DOHH2 (cell line): ENCODE results near the gene SRGAP3.

Source experiments
- H3F3A ChIP-seq: fragments of 200-600 bp; sonication (generic), shearing (Covaris generic); 2 replicates; pipeline ENCODE4 v1.6.0; 2016; ENCODE audit warnings: antibody characterized with exemption, mild to moderate bottlenecking; ENCODE audit not compliant: control insufficient read depth, insufficient read depth
- H3K27ac ChIP-seq: fragments of 200-600 bp; sonication (generic); 2 replicates; pipeline ENCODE4 v1.5.1; 2014; ENCODE audit warnings: low read depth, mild to moderate bottlenecking, low read length, moderate library complexity
- H3K27me3 ChIP-seq: fragments of 200-600 bp; sonication (generic); 2 replicates; pipeline ENCODE4 v1.6.1; 2014; ENCODE audit warnings: mild to moderate bottlenecking, low read length, mixed read lengths; ENCODE audit not compliant: control insufficient read depth
- H3K36me3 ChIP-seq: fragments of 200-600 bp; sonication (generic); 2 replicates; pipeline ENCODE4 v1.6.1; 2014; ENCODE audit warnings: mild to moderate bottlenecking, low read length, moderate library complexity, mixed read lengths; ENCODE audit not compliant: control insufficient read depth
- H3K4me1 ChIP-seq: fragments of 200-600 bp; sonication (generic); 2 replicates; pipeline ENCODE4 v1.6.1; 2014; ENCODE audit warnings: mild to moderate bottlenecking, low read length, mixed read lengths; ENCODE audit not compliant: control insufficient read depth
- H3K4me2 ChIP-seq: fragments of 200-600 bp; sonication (generic); 2 replicates; pipeline ENCODE4 v1.6.0; 2014; ENCODE audit warnings: mild to moderate bottlenecking, low read length, moderate library complexity
- H3K4me3 ChIP-seq: fragments of 200-600 bp; sonication (generic); 2 replicates; pipeline ENCODE4 v1.5.1; 2014; ENCODE audit warnings: mild to moderate bottlenecking, low read length, mixed read lengths
- H3K79me2 ChIP-seq: fragments of 200-600 bp; sonication (generic); 2 replicates; pipeline ENCODE4 v1.6.1; 2014; ENCODE audit warnings: mild to moderate bottlenecking, low read length, mixed read lengths; ENCODE audit not compliant: control insufficient read depth
- H3K9me2 ChIP-seq: fragments of 200-600 bp; sonication (generic); replicated peaks from 2 replicates; pipeline ENCODE4 v1.6.1; 2014; ENCODE audit warnings: mild to moderate bottlenecking, low read length, mixed read lengths; ENCODE audit not compliant: control insufficient read depth
- H3K9me3 ChIP-seq: fragments of 200-600 bp; sonication (generic); 2 replicates; pipeline ENCODE4 v1.6.1; 2014; ENCODE audit warnings: antibody characterized with exemption, low read length, mixed read lengths; ENCODE audit not compliant: control insufficient read depth, insufficient read depth
- H4K20me1 ChIP-seq: fragments of 200-600 bp; sonication (generic); 2 replicates; pipeline ENCODE4 v1.6.0; 2014; ENCODE audit warnings: low read depth, mild to moderate bottlenecking, antibody characterized with exemption, low read length, moderate library complexity; ENCODE audit not compliant: control insufficient read depth, insufficient read depth
- CTCF ChIP-seq: fragments of 200-600 bp; sonication (generic); IDR thresholded peaks from one replicate; pipeline ENCODE4 v1.5.1; 2014; ENCODE audit warnings: antibody characterized with exemption, mild to moderate bottlenecking, low read depth, low read length; ENCODE audit not compliant: poor library complexity, severe bottlenecking
- EZH2phosphoT487 ChIP-seq: fragments of 200-600 bp; sonication (generic); IDR thresholded peaks from 2 replicates; pipeline ENCODE4 v1.6.1; 2017; ENCODE audit warnings: borderline replicate concordance, mild to moderate bottlenecking, antibody characterized with exemption, low read length, moderate library complexity, mixed read lengths

Gene SRGAP3

GRCh38 chr3:9020426-9020825 is 229.0 kb downstream of the SRGAP3 start:
- no peaks in the 10 kb centered on the region for H3F3A ChIP-seq
- no peak overlapping the region for H3K4me3 ChIP-seq
- no peaks in the 10 kb centered on the region for H3K27me3 ChIP-seq
- H3K9me2 ChIP-seq = no peaks in the 10 kb centered on the region
- no peak overlapping the region for H3K27ac ChIP-seq
- TF ChIP-seq EZH2phosphoT487 = no peak
- TF ChIP-seq CTCF = no peak
- H3K4me2 ChIP-seq = no peak overlapping the region
- no peaks in the 10 kb centered on the region for H4K20me1 ChIP-seq
- no peaks in the 10 kb centered on the region for H3K9me3 ChIP-seq
- H3K4me1 ChIP-seq = no peaks in the 10 kb centered on the region
- no peaks in the 10 kb centered on the region for H3K36me3 ChIP-seq
- no peaks in the 10 kb centered on the region for H3K79me2 ChIP-seq

GRCh38 chr3:9019259-9019961 is 230.0 kb downstream of the SRGAP3 start:
- TF ChIP-seq EZH2phosphoT487 = no peak
- no peak for TF ChIP-seq CTCF
- no peaks in the 10 kb centered on the region for H4K20me1 ChIP-seq
- H3K4me1 ChIP-seq = no peaks in the 10 kb centered on the region
- no peak overlapping the region for H3K27ac ChIP-seq
- H3K9me2 ChIP-seq = no peaks in the 10 kb centered on the region
- H3F3A ChIP-seq = no peaks in the 10 kb centered on the region
- no peaks in the 10 kb centered on the region for H3K36me3 ChIP-seq
- no peaks in the 10 kb centered on the region for H3K27me3 ChIP-seq
- no peaks in the 10 kb centered on the region for H3K9me3 ChIP-seq
- H3K4me2 ChIP-seq = no peak overlapping the region
- no peak overlapping the region for H3K4me3 ChIP-seq
- no peaks in the 10 kb centered on the region for H3K79me2 ChIP-seq

GRCh38 chr3:9015250-9015649 is 234.2 kb downstream of the SRGAP3 start:
- Histone ChIP-seq H3K4me1 (no peaks in the 10 kb centered on the region), H3K27me3 (peaks cover 4% of the 10 kb centered on the region; the same call in 1 of the 2 replicates), H3K4me2 (no peak overlapping the region), H3K36me3 (no peaks in the 10 kb centered on the region), H3K27ac (no peak overlapping the region), H3K9me3 (no peaks in the 10 kb centered on the region), H3K4me3 (no peak overlapping the region), H3K79me2 (no peaks in the 10 kb centered on the region), H3K9me2 (no peaks in the 10 kb centered on the region), H3F3A (no peaks in the 10 kb centered on the region), H4K20me1 (no peaks in the 10 kb centered on the region)
- TF ChIP-seq CTCF (no peak), EZH2phosphoT487 (no peak)
